ENCODE measurements around the gene FXYD6.
A peak's percentile ranks its signal among the peaks of the same experiment; 100 is the strongest.
"Not testable (repeated sequence)": the region's sequence is repeated elsewhere in the genome, so short reads cannot be mapped to it uniquely, and the experiment has no call there.

Gene FXYD6

DNA sequence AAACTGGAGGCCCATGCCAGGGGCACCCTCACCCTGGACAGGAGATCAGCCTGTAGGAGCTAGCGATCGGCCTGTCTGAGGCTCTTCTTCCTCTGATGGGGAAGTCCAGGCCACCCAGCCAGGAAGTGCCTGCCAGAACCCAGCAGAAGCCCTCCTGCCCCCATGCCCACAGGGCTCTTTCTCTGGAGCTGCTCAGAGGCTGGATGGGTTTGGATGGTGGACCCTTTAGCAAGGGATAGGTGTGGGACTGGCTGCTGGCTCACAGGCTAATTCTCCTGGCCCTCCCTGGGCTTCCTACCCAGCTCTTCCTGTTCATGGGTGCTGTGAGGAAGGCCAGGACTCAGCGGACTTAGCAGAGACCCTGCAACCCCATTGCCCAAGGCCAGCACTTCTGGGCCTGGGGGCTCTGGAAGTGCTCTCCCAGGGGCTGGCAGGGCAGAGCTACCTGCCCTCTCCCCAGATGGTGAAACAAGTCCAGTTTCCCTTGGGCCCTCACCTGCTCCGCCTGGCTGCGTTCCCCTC is 59.6 kb downstream of the FXYD6 start:
- DNase-seq (ENCODE audit: low read depth), result no peak

DNA sequence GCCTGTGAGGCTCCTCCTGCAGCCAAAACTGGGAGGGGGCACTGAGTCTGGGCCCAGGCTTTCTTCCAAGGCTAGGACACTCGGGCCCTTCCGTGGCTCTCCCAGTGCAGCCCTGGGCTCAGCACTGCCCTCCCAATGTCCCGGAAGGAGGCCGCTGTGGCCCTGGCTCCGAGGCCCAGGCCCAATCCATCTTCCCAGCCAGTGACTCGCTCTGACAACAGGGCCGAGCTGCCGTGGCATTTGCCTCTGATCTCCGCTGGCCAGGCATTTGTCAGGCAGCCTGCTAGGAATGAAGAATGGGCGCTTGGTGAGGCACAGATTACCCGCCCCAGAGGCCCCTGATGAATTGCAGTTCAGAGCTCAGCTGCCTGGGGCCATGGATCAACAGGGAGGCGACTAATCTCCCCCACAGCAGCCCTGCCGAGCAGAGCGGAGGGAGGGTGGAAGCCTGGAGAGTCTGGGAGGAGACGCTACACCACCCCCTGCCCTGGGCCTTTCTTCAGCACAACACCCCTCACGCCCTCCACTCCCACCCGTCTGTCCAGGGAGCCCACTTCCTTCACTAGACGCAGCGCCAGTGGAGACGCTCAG is 60.2 kb downstream of the FXYD6 start:
- no peak for DNase-seq (ENCODE audit: low read depth)

GRCh38 chr11:117815262-117815803 is 61.1 kb downstream of the FXYD6 start:
- peak; percentile 62 for DNase-seq (ENCODE audit: low read depth)

DNA sequence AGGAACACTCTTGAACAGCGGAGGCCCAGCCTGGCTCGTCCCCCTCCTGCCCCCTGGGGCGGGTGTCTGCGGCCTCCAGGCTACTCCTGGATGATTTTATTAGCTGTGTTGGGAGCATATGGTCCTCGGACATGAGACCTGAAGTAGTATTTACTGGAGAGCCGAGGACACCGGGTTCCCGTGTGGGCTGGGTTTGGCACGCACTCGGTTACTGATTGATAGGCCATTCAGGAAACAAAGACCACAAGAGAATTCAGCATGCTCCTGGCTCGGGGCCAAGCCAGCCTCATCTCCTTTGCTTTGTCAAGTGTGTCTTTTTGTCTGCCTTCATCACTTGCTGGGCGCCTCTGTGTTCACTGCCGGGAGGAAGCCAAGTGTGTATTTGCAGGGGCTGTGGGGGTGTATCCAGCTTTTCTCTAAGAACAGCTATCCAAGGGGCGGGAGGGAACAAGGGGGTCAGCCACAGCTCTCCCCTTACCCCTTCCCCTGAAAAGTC is 61.6 kb downstream of the FXYD6 start:
- peak; percentile 77 for DNase-seq (ENCODE audit: low read depth)

GRCh38 chr11:117814204-117814765 is 62.2 kb downstream of the FXYD6 start:
- DNase-seq (ENCODE audit: low read depth), result no peak

- DNase-seq (ENCODE audit: low read depth), result not testable (repeated sequence)
Measured at GRCh38 chr11:117810056-117810451, 66.4 kb downstream of the FXYD6 start.

- DNase-seq (ENCODE audit: low read depth), result no peak
Measured at GRCh38 chr11:117809236-117810055, 67.0 kb downstream of the FXYD6 start.

DNA sequence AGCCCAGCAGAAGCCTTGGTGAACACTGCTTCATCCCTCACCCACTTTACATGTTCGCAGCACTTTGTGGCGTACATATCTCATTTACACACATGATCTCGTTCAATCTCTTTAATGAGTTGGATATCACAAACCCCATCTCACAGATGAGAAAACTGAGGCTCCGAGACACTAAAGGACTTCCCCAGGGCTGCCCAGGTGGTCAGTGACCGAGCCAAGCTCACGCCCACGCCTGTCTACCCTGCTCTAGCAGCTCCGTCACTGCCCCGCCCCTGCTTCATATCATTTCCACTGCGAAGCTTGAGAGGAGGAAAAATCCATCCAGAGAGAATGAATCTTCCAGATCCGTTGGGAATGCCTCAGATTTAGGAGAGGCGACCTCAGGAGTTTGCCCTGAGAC is 67.7 kb downstream of the FXYD6 start:
- DNase-seq (ENCODE audit: low read depth), result no peak

DNA sequence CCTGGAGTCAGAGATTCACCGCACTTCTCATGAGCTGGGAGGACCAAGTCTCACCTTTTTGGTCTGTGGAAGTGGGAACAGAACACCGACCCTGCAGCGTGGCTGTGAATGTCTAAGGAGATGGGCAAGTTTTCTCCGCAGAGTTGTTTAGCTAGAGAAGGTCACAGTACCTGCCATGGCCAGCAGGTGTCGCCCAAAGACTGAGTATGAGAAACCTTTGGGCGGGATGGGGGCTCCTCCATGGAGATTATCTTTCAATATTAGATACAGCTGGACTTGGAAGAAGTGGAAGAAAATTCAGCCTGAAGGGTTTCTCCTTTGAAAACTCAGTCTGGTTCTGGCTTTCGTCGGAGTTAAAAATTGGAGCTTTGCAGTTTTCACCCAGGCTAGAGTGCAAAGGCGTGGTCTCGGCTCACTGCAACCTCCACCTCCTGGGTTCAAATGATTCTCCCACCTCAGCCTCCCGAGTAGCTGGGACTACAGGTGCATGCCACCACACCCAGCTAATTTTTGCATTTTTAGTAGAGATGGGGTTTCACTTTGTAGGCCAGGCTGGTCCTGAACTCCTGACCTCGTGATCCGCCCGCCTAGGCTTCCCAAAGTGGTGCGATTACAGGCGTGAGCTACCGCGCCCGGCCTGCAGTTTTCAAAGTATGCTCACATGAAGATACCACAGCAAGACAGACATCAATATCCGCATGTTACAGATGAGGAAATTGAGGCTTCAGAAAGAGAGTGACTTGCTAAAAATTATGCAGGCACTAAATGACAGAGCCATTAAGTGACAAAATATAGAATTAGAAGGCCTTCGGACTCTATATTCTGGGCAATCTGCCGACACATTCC is 68.8 kb downstream of the FXYD6 start:
- peak; percentile 59 for DNase-seq (ENCODE audit: low read depth)

DNA sequence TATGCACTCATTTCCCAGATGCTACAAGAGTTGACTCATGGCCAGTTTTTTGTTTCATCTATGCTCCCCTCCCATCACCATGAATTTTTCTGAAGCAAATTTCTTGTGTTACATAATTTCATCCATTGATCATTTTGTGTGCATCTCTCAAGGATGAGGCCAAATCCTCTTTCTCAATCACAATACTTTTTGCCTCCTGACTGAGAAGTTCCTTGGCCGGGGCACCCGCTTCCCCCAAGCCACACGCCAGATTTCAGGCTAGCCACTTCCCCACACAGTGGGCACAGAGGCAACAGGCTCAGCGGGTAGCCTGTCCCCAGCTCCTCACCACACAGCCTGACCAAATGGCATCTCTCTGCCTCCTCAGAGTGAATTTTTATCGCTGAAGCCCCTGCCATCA is 69.6 kb downstream of the FXYD6 start:
- DNase-seq (ENCODE audit: low read depth), result no peak

DNA sequence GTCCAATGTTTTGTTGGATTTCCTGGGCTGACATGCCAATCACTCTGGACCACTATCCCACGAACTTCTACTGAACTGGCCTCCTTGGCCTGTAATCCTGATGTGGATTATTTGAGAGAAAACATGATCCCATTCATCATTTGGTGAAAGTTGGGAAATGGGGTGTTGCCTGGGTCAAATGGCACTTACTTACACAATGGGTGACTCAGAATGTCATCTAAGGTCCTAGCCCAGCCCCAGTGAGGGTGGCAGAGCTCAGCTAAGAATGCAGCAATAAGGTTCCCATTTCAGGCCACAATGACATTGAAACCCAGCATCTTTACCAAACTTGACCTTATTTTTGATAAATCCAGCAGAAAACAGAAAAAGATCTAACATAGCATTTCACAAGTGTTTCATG is 71.4 kb downstream of the FXYD6 start:
- no peak for DNase-seq (ENCODE audit: low read depth)

- no peak for DNase-seq (ENCODE audit: low read depth)
Measured at GRCh38 chr11:117803896-117804295, 72.6 kb downstream of the FXYD6 start.

- no peak for DNase-seq (ENCODE audit: low read depth)
Measured at GRCh38 chr11:117799634-117800033, 76.8 kb downstream of the FXYD6 start.

DNA sequence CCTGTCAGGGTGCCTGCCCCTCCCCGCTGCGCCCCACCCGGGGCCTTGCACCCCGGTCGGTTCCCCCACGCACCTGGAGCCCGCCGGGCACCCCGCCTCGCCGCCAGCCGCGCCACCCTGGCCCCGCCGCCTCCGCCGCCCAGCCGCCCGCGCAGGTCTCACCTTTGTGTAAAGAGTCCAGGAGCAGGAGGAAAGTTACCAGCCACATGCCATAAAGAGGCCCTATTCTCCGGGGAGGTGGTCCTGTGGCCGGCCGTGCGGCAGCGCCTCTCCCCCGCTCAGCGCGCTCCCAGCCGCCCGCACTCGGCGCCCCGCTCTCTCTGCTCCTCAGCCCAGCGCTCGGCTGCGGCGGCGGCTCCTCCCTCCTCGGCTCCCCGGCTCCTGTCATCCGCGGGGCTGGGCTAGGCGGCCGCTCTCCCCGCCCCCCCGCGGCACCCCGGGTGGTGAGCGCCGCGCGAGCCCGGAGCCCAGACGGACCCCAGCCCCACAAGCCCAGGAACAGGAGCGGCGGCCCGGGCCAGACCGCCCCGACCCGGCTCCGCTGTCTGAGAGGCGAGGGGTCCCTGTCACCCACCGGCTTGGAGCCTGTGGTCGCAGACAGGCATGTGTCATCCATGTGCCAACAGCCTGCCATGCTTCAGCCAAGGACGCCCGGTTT is 79.5 kb downstream of the FXYD6 start, which contains the start of gene DSCAML1:
Gene DSCAML1, minus strand, starts transcription at position 345 of the 658 bp plus-strand sequence. Its CDS starts 137 bp downstream, at position 208.
- no peak for DNase-seq (ENCODE audit: low read depth)

GRCh38 chr11:117796456-117796871 is 80.0 kb downstream of the FXYD6 start:
- no peak for DNase-seq (ENCODE audit: low read depth)

GRCh38 chr11:117795638-117796455 is 80.6 kb downstream of the FXYD6 start:
- no peak for DNase-seq (ENCODE audit: low read depth)

DNA sequence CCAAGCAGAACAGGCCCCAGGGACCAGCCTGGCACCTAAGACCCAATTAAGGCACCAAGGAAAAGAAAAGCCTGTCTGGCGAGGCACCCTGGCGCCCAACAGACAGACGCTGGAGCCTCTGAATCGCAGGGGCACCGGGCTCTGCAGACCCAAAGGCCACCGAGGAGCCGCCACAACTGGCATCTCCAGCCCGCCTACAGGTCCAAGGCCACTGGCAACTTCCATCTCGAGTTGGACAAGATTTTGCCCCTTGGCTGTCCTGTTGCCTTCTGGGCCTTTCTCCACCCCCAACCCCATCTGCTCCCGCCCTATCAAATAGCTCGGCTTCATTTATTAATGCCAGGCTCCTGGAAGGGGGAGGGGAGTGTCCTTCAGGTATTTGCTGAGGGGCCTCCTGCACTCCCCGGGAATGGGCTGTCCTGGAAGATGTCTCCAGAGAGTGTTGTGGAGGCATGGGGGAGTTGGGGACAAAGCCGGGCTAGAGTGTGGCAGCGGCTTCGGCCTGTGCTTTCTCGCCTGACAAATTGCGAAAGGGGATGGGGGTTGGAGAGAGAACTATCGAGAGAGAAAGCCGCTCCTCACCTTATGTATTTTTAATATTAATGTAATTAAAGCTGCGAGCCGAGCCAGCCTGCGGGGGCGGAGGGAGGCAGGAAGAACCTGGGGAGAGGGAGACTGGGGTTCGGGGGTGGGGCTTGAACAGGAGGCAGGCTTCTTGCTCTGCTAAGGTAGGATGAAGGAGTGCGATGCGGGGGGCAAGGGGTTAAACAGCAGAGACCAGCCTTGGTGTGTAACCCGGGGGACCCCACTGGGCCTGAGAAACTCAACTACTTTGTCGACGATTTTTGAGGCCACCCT is 81.5 kb downstream of the FXYD6 start:
- DNase-seq (ENCODE audit: low read depth), result no peak

GRCh38 chr11:117794135-117794534 is 82.3 kb downstream of the FXYD6 start:
- no peak for DNase-seq (ENCODE audit: low read depth)

GRCh38 chr11:117793583-117793982 is 82.9 kb downstream of the FXYD6 start:
- no peak for DNase-seq (ENCODE audit: low read depth)

Data from activated gamma-delta T cell treated with anti-CD3 and anti-CD28 coated beads, Interleukin-2, amount 50 U/mL, for 16 hours (primary cell).